Measurements from ENCODE around the gene TNN.

The TNN gene

DNA sequence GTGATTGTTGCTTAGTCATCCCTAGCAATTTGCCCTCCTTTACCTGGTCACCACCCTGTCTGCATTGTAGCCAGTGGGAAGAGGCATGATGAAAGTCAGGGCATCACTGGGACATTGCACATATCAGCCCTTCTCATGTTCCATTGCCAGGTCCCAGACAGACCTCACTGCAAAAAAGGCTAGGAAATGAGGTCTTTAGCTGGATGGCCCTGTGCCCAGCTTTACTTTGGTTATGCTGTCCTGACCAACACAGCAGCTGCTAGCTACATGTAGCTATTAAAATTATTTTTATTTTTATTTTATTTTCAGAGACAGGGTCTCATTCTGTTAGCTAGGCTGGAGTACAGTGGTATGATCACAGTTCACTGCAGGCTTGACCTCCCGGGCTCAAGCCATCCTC lies 52.9 kb downstream of the TNN start:
- TF ChIP-seq ZBTB7A (IDR thresholded peaks at IDR 0.05; ENCODE audit: low read depth) (no peak), RAD21 (IDR thresholded peaks at IDR 0.05; ENCODE audit: low read depth) (no peak), FOXM1 (IDR thresholded peaks at IDR 0.05; ENCODE audit: borderline replicate concordance, low read depth) (no peak)

DNA sequence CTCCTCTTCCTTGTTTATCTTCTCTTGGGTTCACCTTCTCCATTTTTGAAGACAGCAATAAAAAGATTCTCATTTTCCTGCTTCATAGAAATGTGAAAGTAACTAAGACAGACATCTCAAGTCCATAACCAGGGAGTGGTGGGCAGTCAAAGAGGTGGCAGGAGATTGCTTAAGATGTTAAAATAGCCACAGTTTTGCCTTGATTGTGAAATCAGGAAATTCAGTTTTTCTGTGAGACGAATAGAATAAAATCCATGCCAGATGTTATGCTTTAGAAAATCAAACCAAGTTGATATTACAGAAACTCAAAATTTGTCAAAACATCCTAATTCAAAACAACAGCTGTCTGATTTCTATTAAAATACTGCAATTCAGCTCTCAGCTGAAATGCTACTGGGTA lies 57.2 kb downstream of the TNN start:
- no peak for TF ChIP-seq EGR1 (IDR thresholded peaks at IDR 0.05)
- TF ChIP-seq ZBTB7A (IDR thresholded peaks at IDR 0.05; ENCODE audit: low read depth) = no peak
- no peak for TF ChIP-seq FOXM1 (IDR thresholded peaks at IDR 0.05; ENCODE audit: borderline replicate concordance, low read depth)
- TF ChIP-seq TAF1 (IDR thresholded peaks at IDR 0.05; ENCODE audit: low read depth) = no peak
- no peak for TF ChIP-seq CREB1 (IDR thresholded peaks at IDR 0.05; ENCODE audit: low read depth)
- TF ChIP-seq CEBPB (IDR thresholded peaks at IDR 0.05) = no peak
- no peak for TF ChIP-seq YY1 (IDR thresholded peaks at IDR 0.05; ENCODE audit: low read depth)
- TF ChIP-seq, protein P1, sequence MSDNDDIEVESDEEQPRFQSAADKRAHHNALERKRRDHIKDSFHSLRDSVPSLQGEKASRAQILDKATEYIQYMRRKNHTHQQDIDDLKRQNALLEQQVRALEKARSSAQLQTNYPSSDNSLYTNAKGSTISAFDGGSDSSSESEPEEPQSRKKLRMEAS (IDR thresholded peaks at IDR 0.05) = no peak
- no peak for TF ChIP-seq TEAD4 (IDR thresholded peaks at IDR 0.05)
- TF ChIP-seq, protein P2, sequence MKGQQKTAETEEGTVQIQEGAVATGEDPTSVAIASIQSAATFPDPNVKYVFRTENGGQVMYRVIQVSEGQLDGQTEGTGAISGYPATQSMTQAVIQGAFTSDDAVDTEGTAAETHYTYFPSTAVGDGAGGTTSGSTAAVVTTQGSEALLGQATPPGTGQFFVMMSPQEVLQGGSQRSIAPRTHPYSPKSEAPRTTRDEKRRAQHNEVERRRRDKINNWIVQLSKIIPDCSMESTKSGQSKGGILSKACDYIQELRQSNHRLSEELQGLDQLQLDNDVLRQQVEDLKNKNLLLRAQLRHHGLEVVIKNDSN (IDR thresholded peaks at IDR 0.05) = no peak
- no peak for TF ChIP-seq EP300 (IDR thresholded peaks at IDR 0.05; ENCODE audit: borderline replicate concordance)
- TF ChIP-seq, protein P3, sequence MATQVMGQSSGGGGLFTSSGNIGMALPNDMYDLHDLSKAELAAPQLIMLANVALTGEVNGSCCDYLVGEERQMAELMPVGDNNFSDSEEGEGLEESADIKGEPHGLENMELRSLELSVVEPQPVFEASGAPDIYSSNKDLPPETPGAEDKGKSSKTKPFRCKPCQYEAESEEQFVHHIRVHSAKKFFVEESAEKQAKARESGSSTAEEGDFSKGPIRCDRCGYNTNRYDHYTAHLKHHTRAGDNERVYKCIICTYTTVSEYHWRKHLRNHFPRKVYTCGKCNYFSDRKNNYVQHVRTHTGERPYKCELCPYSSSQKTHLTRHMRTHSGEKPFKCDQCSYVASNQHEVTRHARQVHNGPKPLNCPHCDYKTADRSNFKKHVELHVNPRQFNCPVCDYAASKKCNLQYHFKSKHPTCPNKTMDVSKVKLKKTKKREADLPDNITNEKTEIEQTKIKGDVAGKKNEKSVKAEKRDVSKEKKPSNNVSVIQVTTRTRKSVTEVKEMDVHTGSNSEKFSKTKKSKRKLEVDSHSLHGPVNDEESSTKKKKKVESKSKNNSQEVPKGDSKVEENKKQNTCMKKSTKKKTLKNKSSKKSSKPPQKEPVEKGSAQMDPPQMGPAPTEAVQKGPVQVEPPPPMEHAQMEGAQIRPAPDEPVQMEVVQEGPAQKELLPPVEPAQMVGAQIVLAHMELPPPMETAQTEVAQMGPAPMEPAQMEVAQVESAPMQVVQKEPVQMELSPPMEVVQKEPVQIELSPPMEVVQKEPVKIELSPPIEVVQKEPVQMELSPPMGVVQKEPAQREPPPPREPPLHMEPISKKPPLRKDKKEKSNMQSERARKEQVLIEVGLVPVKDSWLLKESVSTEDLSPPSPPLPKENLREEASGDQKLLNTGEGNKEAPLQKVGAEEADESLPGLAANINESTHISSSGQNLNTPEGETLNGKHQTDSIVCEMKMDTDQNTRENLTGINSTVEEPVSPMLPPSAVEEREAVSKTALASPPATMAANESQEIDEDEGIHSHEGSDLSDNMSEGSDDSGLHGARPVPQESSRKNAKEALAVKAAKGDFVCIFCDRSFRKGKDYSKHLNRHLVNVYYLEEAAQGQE (IDR thresholded peaks at IDR 0.05; ENCODE audit: low read depth) = no peak
- TF ChIP-seq NFIC (IDR thresholded peaks at IDR 0.05) = no peak
- TF ChIP-seq TCF12 (IDR thresholded peaks at IDR 0.05; ENCODE audit: low read depth) = no peak
- no peak for TF ChIP-seq RAD21 (IDR thresholded peaks at IDR 0.05; ENCODE audit: low read depth)

DNA sequence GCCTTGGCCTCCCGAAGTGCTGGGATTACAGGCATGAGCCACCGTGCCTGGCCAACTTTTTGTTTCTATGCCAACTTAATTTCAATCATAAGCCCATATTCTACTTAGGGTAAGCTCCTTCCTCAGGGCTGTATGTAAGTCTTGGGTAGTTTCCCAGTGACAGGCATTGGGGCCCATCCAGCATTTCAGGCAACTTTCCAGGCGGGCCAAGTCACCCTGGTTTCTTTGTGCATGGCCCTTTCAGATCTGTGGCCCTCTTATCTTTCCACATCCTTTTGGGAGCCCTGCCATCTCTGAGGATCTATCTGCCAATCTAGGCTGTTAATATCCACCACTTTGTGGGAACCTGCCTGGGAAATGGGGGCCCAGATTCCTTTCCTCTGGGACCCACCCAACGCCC lies 58.7 kb downstream of the TNN start:
- TF ChIP-seq EGR1 (IDR thresholded peaks at IDR 0.05) (no peak), YY1 (IDR thresholded peaks at IDR 0.05; ENCODE audit: low read depth) (no peak), NFIC (IDR thresholded peaks at IDR 0.05) (no peak), EP300 (IDR thresholded peaks at IDR 0.05; ENCODE audit: borderline replicate concordance) (no peak), FOXM1 (IDR thresholded peaks at IDR 0.05; ENCODE audit: borderline replicate concordance, low read depth) (no peak), RAD21 (IDR thresholded peaks at IDR 0.05; ENCODE audit: low read depth) (no peak), CEBPB (IDR thresholded peaks at IDR 0.05) (no peak), TEAD4 (IDR thresholded peaks at IDR 0.05) (no peak), CREB1 (IDR thresholded peaks at IDR 0.05; ENCODE audit: low read depth) (no peak), ZBTB7A (IDR thresholded peaks at IDR 0.05; ENCODE audit: low read depth) (no peak), TAF1 (IDR thresholded peaks at IDR 0.05; ENCODE audit: low read depth) (no peak)
- TF ChIP-seq, protein P2 (IDR thresholded peaks at IDR 0.05) = no peak
- TF ChIP-seq, protein P3 (IDR thresholded peaks at IDR 0.05; ENCODE audit: low read depth) = no peak
- TF ChIP-seq, protein P1 (IDR thresholded peaks at IDR 0.05) = no peak

DNA sequence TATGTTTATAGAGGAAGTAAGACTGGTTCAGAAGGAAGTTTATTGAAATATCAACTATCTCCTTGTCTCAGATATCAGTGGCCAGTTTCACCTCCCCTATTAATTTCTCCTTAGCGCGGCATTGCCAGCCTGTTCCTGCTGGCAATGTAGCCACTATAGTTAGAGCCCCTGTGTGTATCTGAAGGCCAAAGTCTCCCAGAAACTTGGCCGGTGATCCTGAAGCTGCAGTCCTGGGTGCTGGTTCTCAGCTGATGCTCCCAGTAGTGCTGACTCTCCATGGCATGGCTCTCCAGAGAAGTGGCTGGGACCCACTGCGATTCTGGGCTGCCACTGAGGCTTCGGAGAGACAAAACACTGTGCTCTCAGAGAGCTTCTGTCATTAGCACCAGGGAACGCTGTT lies 59.9 kb downstream of the TNN start:
- no peak for TF ChIP-seq CREB1 (IDR thresholded peaks at IDR 0.05; ENCODE audit: low read depth)
- TF ChIP-seq, protein P3 (IDR thresholded peaks at IDR 0.05; ENCODE audit: low read depth) = no peak
- TF ChIP-seq FOXM1 (IDR thresholded peaks at IDR 0.05; ENCODE audit: borderline replicate concordance, low read depth) = no peak
- no peak for TF ChIP-seq TEAD4 (IDR thresholded peaks at IDR 0.05)
- no peak for TF ChIP-seq NFIC (IDR thresholded peaks at IDR 0.05)
- no peak for TF ChIP-seq TAF1 (IDR thresholded peaks at IDR 0.05; ENCODE audit: low read depth)
- TF ChIP-seq ZBTB7A (IDR thresholded peaks at IDR 0.05; ENCODE audit: low read depth) = no peak
- no peak for TF ChIP-seq RAD21 (IDR thresholded peaks at IDR 0.05; ENCODE audit: low read depth)
- TF ChIP-seq EP300 (IDR thresholded peaks at IDR 0.05; ENCODE audit: borderline replicate concordance) = no peak
- TF ChIP-seq, protein P1 (IDR thresholded peaks at IDR 0.05) = no peak
- TF ChIP-seq YY1 (IDR thresholded peaks at IDR 0.05; ENCODE audit: low read depth) = no peak
- no peak for TF ChIP-seq TCF12 (IDR thresholded peaks at IDR 0.05; ENCODE audit: low read depth)
- TF ChIP-seq EGR1 (IDR thresholded peaks at IDR 0.05) = no peak
- TF ChIP-seq CEBPB (IDR thresholded peaks at IDR 0.05) = no peak
- TF ChIP-seq, protein P2 (IDR thresholded peaks at IDR 0.05) = no peak

Data from Ishikawa (cell line).